ENCODE measurements around the gene CRTAC1.

CRTAC1 gene

GRCh38 chr10:97940534-97940933, 89.9 kb downstream of the CRTAC1 start:
- no peak for TF ChIP-seq CTCF (conservative IDR thresholded peaks at IDR 0.05)
- TF ChIP-seq ZFX (IDR thresholded peaks at IDR 0.05): no peak
- H3K27ac ChIP-seq: no peak overlapping the region

DNA sequence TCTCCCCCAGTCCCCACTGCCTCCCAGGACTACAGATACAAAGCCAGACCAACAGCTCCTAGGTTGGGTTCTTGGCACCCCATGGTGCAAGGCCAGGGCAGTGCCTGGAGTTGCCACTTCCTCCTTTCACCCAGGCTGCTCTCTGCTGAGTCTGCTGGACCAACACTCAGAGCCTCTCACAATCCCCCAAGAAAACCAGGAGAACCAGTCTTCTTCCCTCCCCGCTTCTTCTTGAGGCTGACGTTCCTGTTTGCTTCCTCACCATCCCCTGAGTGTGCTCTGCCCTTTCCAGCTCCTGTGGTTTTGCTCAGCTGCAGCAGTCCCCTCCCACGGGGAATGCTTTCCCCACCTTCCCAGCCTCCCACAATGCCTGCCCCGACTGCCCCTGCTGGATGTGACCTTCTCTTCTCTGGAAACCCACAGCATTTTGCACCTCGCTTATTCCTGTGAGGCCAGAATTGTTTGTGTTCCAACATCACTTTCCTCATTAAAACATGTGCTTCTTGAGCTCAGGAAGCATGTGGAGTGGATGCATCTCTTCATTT, 90.9 kb downstream of the CRTAC1 start:
- H3K27ac ChIP-seq: no peak overlapping the region
- TF ChIP-seq ZFX (IDR thresholded peaks at IDR 0.05): no peak
- no peak for TF ChIP-seq CTCF (conservative IDR thresholded peaks at IDR 0.05)

GRCh38 chr10:97937928-97938327, 92.5 kb downstream of the CRTAC1 start:
- no peak for TF ChIP-seq CTCF (conservative IDR thresholded peaks at IDR 0.05)
- no peak for TF ChIP-seq ZFX (IDR thresholded peaks at IDR 0.05)
- H3K27ac ChIP-seq: no peak overlapping the region

DNA sequence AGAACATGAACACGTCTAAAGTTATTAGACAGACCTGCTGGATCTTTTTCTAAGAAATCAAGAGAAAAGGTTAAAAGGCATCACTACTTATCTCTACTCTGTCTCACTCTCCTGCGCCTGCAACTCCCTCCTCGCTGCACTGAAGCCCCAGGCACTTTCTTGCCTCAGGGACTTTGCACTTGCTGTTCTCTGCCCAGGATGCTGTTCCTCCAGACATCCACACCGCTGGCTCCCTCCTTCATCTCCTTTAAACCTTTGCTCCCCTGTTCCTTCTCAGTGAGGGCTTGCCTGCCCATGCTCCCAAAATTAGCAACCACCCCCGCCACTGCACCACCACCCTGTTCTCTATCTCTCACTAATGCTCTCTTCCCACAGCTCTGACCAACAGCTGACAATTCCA, 93.4 kb downstream of the CRTAC1 start:
- H3K27ac ChIP-seq: no peak overlapping the region
- TF ChIP-seq CTCF (conservative IDR thresholded peaks at IDR 0.05) (no peak), ZFX (IDR thresholded peaks at IDR 0.05) (no peak)

GRCh38 chr10:97936126-97936525, 94.3 kb downstream of the CRTAC1 start:
- TF ChIP-seq ZFX (IDR thresholded peaks at IDR 0.05): no peak
- TF ChIP-seq CTCF (conservative IDR thresholded peaks at IDR 0.05): no peak
- no peak overlapping the region for H3K27ac ChIP-seq

- H3K27ac ChIP-seq: no peak overlapping the region
Observed at GRCh38 chr10:97932932-97933530, 97.4 kb downstream of the CRTAC1 start.

More at GRCh38 chr10:97932932-97933530, 97.4 kb downstream of the CRTAC1 start:
- TF ChIP-seq ZFX (IDR thresholded peaks at IDR 0.05) (no peak), CTCF (conservative IDR thresholded peaks at IDR 0.05) (no peak)
